Bone marrow (tissue), 2 donors: Measurements from ENCODE around the gene MPL.
"Not testable (repeated sequence)": the region's sequence is repeated elsewhere in the genome, so short reads cannot be mapped to it uniquely, and the experiment has no call there.

Source experiments
- DNase-seq, 2 donors: peaks; one replicate each; lab custom pipeline; 2025; lab: John Stamatoyannopoulos, UW

Gene MPL

DNA sequence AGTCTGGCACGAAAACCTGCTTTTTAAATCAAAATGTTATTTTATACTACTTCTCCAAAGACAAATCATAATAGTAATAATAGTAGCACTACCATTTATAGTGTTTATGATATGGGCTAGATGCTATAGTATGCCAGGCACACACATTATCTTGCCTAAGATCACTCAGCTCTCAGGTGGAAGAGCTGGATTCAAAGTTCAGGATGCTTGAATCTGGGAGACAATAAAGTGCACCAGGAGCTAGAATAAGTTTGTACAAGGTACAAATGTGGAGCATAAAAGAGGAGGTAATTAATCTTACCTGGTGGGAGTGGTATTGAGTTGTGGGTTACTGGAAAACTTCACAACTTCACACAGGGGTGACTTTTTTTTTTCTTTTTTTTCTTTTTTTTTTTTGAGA lies 40.2 kb downstream of the MPL start:
- no peak for DNase-seq

DNA sequence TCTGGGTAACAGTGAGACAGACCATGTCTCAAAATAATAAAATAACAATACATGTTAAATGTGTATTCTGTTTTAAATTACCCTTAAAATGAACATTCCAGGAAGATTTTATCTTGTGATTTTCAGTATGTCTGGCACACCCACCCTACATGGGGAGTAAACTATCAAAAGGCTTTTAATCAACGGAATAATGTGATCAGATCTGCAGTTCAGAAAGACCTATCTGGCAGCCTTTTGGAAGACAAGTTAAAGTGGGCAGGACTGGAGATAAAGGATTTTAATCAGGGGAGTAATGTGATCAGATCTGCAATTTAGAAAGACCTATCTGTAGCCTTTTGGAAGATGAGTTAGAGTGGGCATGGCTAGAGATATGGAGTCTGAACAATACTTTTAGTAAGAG lies 41.9 kb downstream of the MPL start:
- no peak for DNase-seq

- peak; percentile 29 to 82 for DNase-seq
Measured at GRCh38 chr1:43381612-43382011, 44.0 kb downstream of the MPL start.

DNA sequence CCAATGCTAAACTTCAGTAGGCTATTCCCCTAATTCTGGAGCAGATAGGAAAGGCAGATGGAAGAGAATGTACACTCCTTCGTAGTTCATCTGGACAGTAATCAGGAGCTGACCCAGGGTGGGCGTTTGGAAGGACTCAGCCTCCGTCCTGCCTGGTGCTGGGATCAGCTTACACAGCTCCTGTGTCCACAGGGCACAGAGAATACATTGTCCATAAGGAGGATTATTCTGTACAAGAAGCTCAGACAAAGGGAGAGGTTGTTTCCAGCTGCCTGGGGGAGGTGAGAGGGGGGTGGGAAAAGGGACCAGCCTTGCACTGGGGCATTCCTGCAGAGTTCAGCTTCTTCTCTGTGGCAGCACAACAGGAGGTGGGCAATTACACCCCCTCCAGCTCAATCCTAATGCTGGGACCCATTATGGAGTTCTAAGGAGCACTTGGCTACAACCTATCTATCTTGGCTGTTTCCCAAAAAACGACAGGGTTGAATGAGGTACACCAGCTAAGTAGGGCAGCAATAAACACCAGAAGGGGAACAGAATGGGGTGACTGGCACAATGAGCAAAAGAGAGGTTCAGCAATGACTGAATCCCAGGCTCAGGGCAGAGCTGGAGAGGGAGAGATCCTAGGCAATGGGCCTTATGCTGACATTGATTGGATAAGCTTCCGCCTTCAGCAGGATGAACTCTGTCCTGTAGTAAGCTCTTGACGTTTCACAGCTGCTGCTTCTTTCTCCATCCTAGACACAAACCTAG lies 44.6 kb downstream of the MPL start:
- DNase-seq, result no peak

- no peak for DNase-seq
Measured at GRCh38 chr1:43383449-43383848, 45.8 kb downstream of the MPL start.

DNA sequence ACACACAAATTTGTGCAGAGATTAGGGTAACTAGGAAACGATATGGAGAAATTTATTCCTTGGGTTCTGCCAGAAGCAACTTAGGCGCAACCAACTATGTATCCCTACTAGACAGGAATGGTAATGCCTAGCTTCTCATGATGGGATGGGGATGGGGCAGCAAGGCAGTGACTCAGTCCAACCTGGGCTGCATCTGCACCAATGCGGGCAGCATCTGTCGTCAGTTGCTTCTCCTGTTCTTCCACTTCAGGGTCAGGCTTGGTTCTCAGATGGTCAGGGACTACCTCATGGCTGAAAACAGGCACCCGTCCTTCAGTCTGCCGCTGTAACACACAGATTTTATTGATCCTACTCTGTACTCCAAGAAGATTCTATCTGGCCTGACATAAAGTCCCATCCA lies 49.1 kb downstream of the MPL start:
- no peak for DNase-seq

DNA sequence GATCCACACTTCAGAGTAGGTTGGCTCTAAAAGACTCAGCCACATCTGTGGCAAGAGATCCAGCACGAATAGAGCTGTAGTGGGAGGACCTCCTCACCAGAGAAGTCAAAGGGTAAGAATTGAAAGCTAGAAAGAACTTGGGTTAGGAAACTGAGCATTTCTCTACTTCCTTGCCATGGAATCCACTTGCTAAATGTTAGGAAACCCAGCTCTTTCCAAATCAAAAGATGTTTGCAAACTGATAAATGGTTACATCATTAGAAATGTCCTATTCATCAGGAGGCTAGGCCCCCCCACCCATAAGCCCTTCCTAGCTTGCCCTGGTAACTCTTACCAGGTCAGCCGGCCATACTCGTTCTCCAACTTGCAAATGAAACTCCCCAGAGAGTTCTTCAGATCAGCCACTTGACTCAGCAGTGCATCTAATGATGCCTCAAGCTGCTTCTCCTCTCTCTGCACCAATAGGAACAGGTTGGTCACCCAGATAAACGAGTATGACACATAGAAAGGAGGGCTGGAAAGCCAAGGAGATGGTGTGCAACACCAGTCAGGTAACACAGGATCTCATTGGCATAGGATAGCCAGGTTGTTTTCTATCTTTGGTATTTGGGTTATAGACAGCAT lies 50.5 kb downstream of the MPL start:
- DNase-seq, result no peak

DNA sequence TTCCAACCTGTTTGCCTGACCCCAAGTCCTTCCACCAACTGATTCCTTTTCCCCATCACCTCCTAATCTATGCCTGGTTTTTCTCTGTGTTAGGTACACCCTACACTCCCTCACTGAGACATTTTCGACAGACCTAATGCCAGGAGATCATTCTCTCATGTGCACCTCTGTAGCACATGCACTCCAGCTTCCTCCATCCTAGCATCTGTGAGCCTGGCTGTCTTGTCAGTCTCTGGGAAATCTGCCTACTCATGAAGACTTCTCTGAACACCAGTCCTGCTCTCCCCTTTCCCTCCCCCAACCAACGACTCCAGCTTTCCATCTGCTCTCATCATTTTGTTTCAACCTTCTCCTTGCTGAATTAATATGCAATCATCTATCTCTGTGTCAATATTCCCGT lies 51.0 kb downstream of the MPL start:
- no peak for DNase-seq

- DNase-seq, result peak; percentile 60 to 82
Measured at GRCh38 chr1:43389326-43390313, 52.0 kb downstream of the MPL start, which contains the start of the genes MED8 and SZT2. TSS of gene MED8 (minus strand) at chr1:43389800. CDS start at chr1:43389764, 36 bp downstream. TSS of gene SZT2 (plus strand) at chr1:43389899. CDS start at chr1:43389969, 70 bp downstream.

- DNase-seq, result no peak
Measured at GRCh38 chr1:43392702-43393101, 55.1 kb downstream of the MPL start.

GRCh38 chr1:43395523-43395922 lies 57.9 kb downstream of the MPL start:
- DNase-seq, result no peak

DNA sequence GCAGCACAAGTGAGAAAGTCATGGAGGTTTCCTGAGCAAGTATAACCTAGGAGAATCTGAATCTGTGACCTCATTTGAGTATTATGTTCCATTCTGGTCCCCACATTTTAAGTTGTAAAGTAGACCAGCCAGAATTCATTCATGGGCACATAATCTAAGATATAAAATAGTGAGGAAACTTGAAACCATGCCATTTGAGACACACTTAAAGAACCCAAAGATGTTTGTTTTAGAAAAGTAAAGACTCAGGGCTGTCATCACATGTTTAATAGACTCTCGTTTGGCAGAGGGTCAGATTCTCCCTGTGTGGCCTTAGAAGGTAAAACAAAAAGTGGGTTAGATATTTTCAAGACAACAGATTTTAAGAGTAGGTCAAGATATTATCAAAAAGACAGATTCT lies 58.4 kb downstream of the MPL start:
- DNase-seq, result no peak

DNA sequence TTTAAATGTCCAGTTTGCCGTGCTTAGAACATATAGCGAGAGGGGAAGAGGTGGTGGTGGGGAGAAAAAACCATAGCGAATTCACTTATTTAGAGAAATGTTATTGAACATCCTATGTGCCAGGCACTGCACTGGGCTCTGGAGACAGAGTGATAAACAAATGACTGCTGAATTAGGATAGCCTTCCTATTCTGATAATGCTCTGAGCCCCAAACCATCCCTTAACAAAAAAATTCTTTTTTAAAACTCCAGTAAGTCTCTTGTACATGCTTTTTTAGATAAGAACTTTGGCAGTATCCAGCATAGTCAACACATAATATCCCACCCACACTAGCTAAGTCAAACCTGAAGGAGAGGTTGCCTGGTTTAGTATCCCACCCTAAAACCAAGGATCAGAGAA lies 60.6 kb downstream of the MPL start:
- DNase-seq, result no peak

DNA sequence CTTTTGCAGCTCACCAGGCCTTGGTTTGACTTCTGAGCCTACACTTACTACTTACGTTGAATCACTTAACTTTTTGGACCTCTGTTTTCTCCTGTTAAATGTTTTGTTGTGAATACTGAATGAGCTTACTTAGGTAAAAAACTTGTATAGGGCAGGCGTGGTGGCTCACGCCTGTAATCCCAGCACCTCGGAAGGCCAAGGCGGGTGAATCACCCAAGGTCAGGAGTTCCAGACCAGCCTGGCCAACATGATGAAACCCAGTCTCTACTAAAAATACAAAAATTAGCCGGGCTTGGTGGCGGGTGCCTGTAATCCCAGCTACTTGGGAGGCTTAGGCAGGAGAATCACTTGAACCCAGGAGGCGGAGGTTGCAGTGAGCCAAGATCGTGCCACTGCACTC lies 62.8 kb downstream of the MPL start:
- not testable (repeated sequence) for DNase-seq

DNA sequence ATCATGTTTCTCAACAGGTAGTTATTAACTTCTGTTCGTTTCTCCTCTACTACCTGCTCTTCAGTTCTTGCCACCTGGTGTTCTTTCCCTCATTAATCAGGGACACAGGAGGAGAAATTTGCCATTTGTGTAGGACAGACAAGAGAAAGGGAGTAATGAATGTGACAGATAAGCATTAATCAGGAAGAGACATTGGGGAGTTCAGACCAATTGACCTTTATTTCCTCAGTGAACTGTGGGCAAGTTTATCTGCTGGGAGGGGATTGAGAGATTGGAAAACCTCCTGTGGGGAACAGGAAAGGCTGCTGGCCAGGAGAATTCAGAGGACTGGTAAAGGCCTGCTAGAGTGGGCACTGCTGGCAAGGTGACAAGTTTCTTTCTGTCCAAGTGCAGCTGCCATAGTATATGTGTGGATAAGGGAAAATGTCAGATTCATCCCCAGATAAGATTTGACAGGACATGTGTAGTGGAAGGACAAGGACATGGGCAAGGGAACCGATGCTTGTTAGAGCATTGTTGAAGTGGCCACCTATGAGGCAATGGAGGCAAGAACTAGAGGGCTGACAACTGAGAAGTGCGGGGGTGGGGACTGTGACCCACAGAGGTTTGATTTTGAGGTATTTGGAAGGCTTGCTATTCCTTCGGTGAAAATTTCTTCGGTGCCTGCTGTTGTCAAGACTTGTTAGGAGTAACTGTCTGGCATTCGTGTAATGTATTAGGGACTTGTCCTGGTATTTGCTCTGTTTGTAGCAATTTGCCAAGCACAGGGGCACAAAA lies 64.7 kb downstream of the MPL start:
- DNase-seq, result no peak
